Activated naive CD8-positive, alpha-beta T cell (primary cell): ENCODE results near the gene SOSTDC1.
"Not testable (repeated sequence)": the region's sequence is repeated elsewhere in the genome, so short reads cannot be mapped to it uniquely, and the experiment has no call there.

Source experiments
- H3K27ac Mint-ChIP-seq: one replicate; pipeline ENCODE4 v1.8.0; 2021; ENCODE audit warnings: mixed read lengths
- H3K27me3 Mint-ChIP-seq: one replicate; pipeline ENCODE4 v1.8.0; 2021; ENCODE audit warnings: mixed read lengths
- H3K36me3 Mint-ChIP-seq: one replicate; pipeline ENCODE4 v1.8.0; 2021; ENCODE audit warnings: mixed read lengths
- H3K4me1 Mint-ChIP-seq: one replicate; pipeline ENCODE4 v1.8.0; 2021; ENCODE audit warnings: low read depth, mixed read lengths
- H3K4me3 Mint-ChIP-seq: one replicate; pipeline ENCODE4 v1.8.0; 2021; ENCODE audit warnings: mild to moderate bottlenecking, mixed read lengths
- H3K9me3 Mint-ChIP-seq: one replicate; pipeline ENCODE4 v1.8.0; 2021; ENCODE audit warnings: low read depth, mixed read lengths

SOSTDC1 gene

DNA sequence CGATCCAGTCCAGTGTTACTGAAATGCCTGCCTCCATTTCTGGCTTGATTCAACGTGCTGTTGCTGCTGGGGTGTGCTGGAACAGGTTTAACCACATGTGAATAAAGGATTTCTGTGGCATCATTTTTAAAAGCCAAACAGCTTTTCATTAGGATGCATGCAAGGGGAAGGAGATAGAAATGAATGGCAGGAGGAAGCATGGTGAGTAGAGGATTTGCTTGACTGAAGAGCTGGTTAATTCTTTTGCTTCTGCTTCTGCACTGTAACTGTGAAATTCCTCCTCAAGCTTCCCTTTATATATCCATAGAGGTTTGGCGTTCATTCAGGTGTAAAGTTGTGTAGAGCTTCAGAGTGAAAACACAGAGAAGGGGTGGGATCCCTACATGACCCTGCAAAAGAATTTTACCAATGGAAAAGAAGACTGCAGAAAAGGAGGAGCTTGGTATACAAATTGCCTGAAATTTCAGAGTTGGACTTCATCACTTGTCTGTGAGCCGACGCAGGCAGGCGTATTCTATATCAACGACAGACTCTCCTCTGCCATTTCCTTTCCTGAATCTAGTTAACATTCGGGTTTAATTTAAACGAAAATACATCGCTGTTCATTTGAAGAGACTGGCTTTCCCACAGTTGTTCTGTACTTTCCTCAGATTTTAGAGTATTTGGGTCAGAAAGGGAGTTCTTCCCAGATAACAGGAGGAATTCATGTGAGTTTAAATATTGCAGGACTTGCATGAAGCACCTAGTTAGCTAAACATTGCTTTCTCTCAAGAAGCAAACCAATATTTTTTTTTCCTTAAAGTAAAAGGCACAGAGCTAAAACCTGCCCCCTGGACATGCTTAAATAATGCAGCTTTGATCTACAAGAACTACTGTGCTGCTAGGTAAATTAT, at the start of gene SOSTDC1:
SOSTDC1 (minus strand) TSS at position 270 of the 893 bp plus-strand sequence; CDS start at position 200, 70 bp downstream.
- Mint-ChIP-seq H3K9me3 (no peaks in the 10 kb centered on the region), H3K36me3 (no peaks in the 10 kb centered on the region), H3K4me1 (no peaks in the 10 kb centered on the region), H3K4me3 (no peak within 1 kb of the TSS), H3K27ac (no peak within 1 kb of the TSS), H3K27me3 (peaks cover 1% of the 10 kb centered on the region)

DNA sequence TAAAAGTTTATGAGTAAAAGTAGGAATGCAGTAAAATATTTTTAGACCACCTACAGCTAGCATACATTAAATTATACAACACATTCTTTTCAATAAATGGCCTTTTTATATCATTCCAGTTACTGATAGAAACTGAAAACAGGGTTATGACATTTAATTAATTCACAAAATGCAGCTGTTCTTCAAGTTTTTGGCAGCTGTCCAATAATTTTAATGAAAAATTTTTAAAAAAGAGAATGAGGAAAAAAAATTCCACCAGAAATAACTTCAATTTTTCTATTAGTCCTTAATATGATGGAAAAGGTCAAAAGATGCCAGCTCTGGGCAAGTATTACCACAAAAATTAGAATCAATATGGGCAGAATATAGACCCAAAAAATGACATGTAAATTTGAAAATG, 49.2 kb upstream of the SOSTDC1 start:
- H3K9me3 Mint-ChIP-seq, result no peaks in the 10 kb centered on the region
- H3K4me3 Mint-ChIP-seq, result no peak overlapping the region
- H3K27ac Mint-ChIP-seq, result no peak overlapping the region
- no peaks in the 10 kb centered on the region for H3K36me3 Mint-ChIP-seq
- peaks cover 2% of the 10 kb centered on the region for H3K27me3 Mint-ChIP-seq
- H3K4me1 Mint-ChIP-seq, result no peaks in the 10 kb centered on the region

- no peak overlapping the region for H3K27ac Mint-ChIP-seq
- no peaks in the 10 kb centered on the region for H3K9me3 Mint-ChIP-seq
- no peak overlapping the region for H3K4me3 Mint-ChIP-seq
- peaks cover 1% of the 10 kb centered on the region for H3K27me3 Mint-ChIP-seq
- no peaks in the 10 kb centered on the region for H3K4me1 Mint-ChIP-seq
- no peaks in the 10 kb centered on the region for H3K36me3 Mint-ChIP-seq
These were observed 48.7 kb upstream of the SOSTDC1 start for GRCh38 chr7:16514271-16514670.

DNA sequence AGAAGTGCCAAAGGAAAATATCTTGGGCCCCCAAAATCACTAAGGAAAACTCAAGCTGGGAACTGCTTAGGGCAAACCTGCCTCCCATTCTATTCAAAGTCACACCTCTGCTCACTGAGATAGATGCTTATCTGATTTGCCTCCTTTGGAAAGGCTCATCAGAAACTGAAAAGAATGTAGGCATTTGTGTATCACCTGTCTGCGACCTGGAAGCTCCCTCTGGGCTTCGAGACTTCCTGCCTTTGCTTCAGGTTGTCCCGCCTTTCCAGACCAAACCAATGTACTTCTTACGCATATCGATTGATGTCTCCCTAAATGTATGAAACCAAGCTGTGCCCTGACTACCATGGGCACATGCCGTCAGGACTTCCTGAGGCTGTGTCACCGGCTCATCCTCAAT, 46.6 kb upstream of the SOSTDC1 start:
- H3K4me1 Mint-ChIP-seq, result no peaks in the 10 kb centered on the region

GRCh38 chr7:16511314-16511713, 45.8 kb upstream of the SOSTDC1 start:
- Mint-ChIP-seq H3K4me1 (no peaks in the 10 kb centered on the region), H3K36me3 (no peaks in the 10 kb centered on the region), H3K27me3 (no peaks in the 10 kb centered on the region), H3K9me3 (no peaks in the 10 kb centered on the region), H3K27ac (no peak overlapping the region), H3K4me3 (no peak overlapping the region)

More for the DNA sequence above, 46.6 kb upstream of the SOSTDC1 start:
- Mint-ChIP-seq H3K27me3 (no peaks in the 10 kb centered on the region), H3K9me3 (no peaks in the 10 kb centered on the region), H3K36me3 (no peaks in the 10 kb centered on the region), H3K27ac (no peak overlapping the region), H3K4me3 (no peak overlapping the region)

- Mint-ChIP-seq H3K27me3 (no peaks in the 10 kb centered on the region), H3K4me1 (no peaks in the 10 kb centered on the region), H3K36me3 (no peaks in the 10 kb centered on the region), H3K27ac (no peak overlapping the region), H3K9me3 (peaks cover 3% of the 10 kb centered on the region), H3K4me3 (no peak overlapping the region)
These were observed 44.3 kb upstream of the SOSTDC1 start for GRCh38 chr7:16509829-16510228.

GRCh38 chr7:16506422-16506821, 40.9 kb upstream of the SOSTDC1 start:
- H3K27me3 Mint-ChIP-seq, H3K9me3 Mint-ChIP-seq, H3K27ac Mint-ChIP-seq, H3K4me3 Mint-ChIP-seq, H3K4me1 Mint-ChIP-seq, H3K36me3 Mint-ChIP-seq: not testable (repeated sequence)

DNA sequence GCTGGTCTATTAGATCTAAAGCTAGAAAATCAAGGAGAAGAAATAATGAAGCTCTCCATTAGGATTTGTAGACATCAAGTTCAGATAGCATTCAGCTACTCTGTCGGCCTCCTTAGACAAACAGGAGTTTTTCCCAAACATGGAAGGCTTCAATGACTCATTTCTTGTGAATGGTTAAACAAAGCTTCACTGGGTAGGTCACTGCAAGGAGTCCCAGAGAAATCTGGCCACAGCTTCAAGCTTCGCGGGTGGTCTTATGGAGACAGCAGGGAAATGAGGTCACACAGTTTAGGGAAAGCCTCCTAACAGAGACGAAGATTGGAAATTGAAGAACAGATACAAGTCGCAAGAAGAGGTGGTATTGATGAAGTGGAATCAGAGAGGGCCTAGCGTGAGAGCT, 38.5 kb upstream of the SOSTDC1 start:
- Mint-ChIP-seq H3K27ac (no peak overlapping the region), H3K27me3 (peaks cover 8% of the 10 kb centered on the region), H3K4me3 (no peak overlapping the region), H3K9me3 (peaks cover 3% of the 10 kb centered on the region), H3K4me1 (no peaks in the 10 kb centered on the region), H3K36me3 (no peaks in the 10 kb centered on the region)

GRCh38 chr7:16502303-16502702, 36.8 kb upstream of the SOSTDC1 start:
- Mint-ChIP-seq H3K27me3 (peaks cover 8% of the 10 kb centered on the region), H3K4me3 (no peak overlapping the region), H3K9me3 (peaks cover 3% of the 10 kb centered on the region), H3K27ac (no peak overlapping the region), H3K36me3 (no peaks in the 10 kb centered on the region), H3K4me1 (no peaks in the 10 kb centered on the region)

DNA sequence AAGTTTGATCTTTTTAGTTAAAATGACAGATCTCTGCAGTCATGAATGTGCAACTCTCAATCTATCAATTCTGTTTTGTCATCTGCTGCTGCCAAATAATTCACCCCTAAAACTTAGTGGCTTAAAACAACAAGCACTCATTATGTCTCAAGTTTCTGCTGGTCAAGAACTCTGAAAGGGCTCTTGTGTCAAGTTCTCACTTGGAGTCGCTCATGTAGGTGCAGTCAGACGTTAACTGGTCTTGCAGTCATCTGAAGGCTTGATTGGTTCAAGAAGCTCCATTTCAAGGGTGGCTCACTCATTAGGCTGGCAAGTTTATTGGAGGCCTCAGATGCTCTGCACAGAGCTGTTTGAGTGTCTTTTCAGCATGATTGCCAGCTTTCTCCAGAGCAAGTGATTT, 32.6 kb upstream of the SOSTDC1 start:
- Mint-ChIP-seq H3K9me3 (no peaks in the 10 kb centered on the region), H3K4me1 (no peaks in the 10 kb centered on the region), H3K36me3 (no peaks in the 10 kb centered on the region), H3K27me3 (peaks cover 10% of the 10 kb centered on the region), H3K27ac (no peak overlapping the region), H3K4me3 (no peak overlapping the region)

- H3K36me3 Mint-ChIP-seq, result no peaks in the 10 kb centered on the region
- no peaks in the 10 kb centered on the region for H3K4me1 Mint-ChIP-seq
- H3K27me3 Mint-ChIP-seq, result peaks cover 7% of the 10 kb centered on the region
- H3K4me3 Mint-ChIP-seq, result no peak overlapping the region
- H3K27ac Mint-ChIP-seq, result no peak overlapping the region
- no peaks in the 10 kb centered on the region for H3K9me3 Mint-ChIP-seq
These were observed 29.6 kb upstream of the SOSTDC1 start for GRCh38 chr7:16494955-16495719.

DNA sequence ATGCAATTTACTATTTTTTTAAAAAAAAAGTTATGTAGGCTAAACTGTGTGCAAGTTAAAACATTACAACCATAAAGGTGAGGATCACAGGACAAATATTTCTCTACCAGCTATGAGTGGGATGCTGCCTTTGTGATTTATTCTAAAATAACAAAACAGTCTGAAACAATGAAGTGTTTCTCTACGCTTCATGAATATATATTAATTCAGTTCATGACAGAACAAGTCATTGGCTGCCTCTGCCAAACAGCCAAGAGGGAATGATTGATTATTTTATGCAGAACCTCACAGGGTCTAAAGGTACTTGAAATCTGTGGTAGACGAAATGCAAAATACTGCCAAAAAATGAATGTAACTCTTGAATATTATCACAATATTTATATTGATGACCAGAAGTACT, 29.0 kb upstream of the SOSTDC1 start:
- H3K4me1 Mint-ChIP-seq, result no peaks in the 10 kb centered on the region
- H3K27ac Mint-ChIP-seq, result no peak overlapping the region
- peaks cover 7% of the 10 kb centered on the region for H3K27me3 Mint-ChIP-seq
- no peaks in the 10 kb centered on the region for H3K9me3 Mint-ChIP-seq
- H3K36me3 Mint-ChIP-seq, result no peaks in the 10 kb centered on the region
- H3K4me3 Mint-ChIP-seq, result no peak overlapping the region

GRCh38 chr7:16493266-16493665, 27.7 kb upstream of the SOSTDC1 start:
- Mint-ChIP-seq H3K4me1 (no peaks in the 10 kb centered on the region), H3K36me3 (no peaks in the 10 kb centered on the region), H3K27ac (no peak overlapping the region), H3K27me3 (peaks cover 7% of the 10 kb centered on the region), H3K4me3 (no peak overlapping the region), H3K9me3 (no peaks in the 10 kb centered on the region)

- Mint-ChIP-seq H3K4me1 (no peaks in the 10 kb centered on the region), H3K36me3 (no peaks in the 10 kb centered on the region), H3K9me3 (no peaks in the 10 kb centered on the region), H3K27ac (no peak overlapping the region), H3K4me3 (no peak overlapping the region), H3K27me3 (peaks cover 7% of the 10 kb centered on the region)
These were observed 27.1 kb upstream of the SOSTDC1 start for GRCh38 chr7:16492513-16493062.

GRCh38 chr7:16491148-16491547, 25.6 kb upstream of the SOSTDC1 start:
- Mint-ChIP-seq H3K36me3 (no peaks in the 10 kb centered on the region), H3K27ac (no peak overlapping the region), H3K4me1 (no peaks in the 10 kb centered on the region), H3K27me3 (peaks cover under 1% of the 10 kb centered on the region), H3K9me3 (no peaks in the 10 kb centered on the region), H3K4me3 (no peak overlapping the region)
